Neural progenitor cell (in vitro differentiated cells): ENCODE data around the gene ZNF366. TPM values are rescaled to one million over a fixed set of nuclear protein-coding genes. Genes with fewer than 3 reads are reported as not detected.

Source experiments
- DNase-seq: peaks from one replicate; pipeline ENCODE4 v3.0.0-alpha.2; 2016; ENCODE audit warnings: low spot score
- H2AFZ ChIP-seq: fragments of 200-600 bp; sonication (generic); replicated peaks from 2 replicates; pipeline ENCODE4 v1.6.1; 2016; ENCODE audit warnings: antibody characterized with exemption
- H3F3A ChIP-seq: fragments of 200-600 bp; sonication (generic); 2 replicates; pipeline ENCODE4 v1.6.1; 2016; ENCODE audit warnings: antibody characterized with exemption, low read depth
- H3K27ac ChIP-seq: fragments of 200-600 bp; sonication (generic); 2 replicates; pipeline ENCODE4 v1.5.1; 2016; ENCODE audit warnings: mild to moderate bottlenecking
- H3K27me3 ChIP-seq: fragments of 200-600 bp; sonication (generic); 2 replicates; pipeline ENCODE4 v1.6.1; 2016; ENCODE audit warnings: mild to moderate bottlenecking, moderate library complexity
- H3K36me3 ChIP-seq: fragments of 200-600 bp; sonication (generic); 2 replicates; pipeline ENCODE4 v1.5.1; 2016
- H3K4me1 ChIP-seq: fragments of 200-600 bp; sonication (generic); 2 replicates; pipeline ENCODE4 v1.6.1; 2016; ENCODE audit warnings: mixed run types
- H3K4me2 ChIP-seq: fragments of 200-600 bp; sonication (generic); 2 replicates; pipeline ENCODE4 v1.6.1; 2016
- H3K4me3 ChIP-seq: fragments of 200-600 bp; sonication (generic); 2 replicates; pipeline ENCODE4 v1.5.1; 2016
- H3K79me2 ChIP-seq: fragments of 200-600 bp; sonication (generic); 2 replicates; pipeline ENCODE4 v1.6.1; 2016; ENCODE audit warnings: low read depth
- H3K9ac ChIP-seq: fragments of 200-600 bp; sonication (generic); 2 replicates; pipeline ENCODE4 v1.6.1; 2016
- H3K9me3 ChIP-seq: fragments of 200-600 bp; sonication (generic); 2 replicates; pipeline ENCODE4 v1.5.1; 2016; ENCODE audit warnings: low read depth
- H4K20me1 ChIP-seq: fragments of 200-600 bp; sonication (generic); 2 replicates; pipeline ENCODE4 v1.6.1; 2016; ENCODE audit warnings: low read depth
- H3K27ac Mint-ChIP-seq: 3 replicates; pipeline ENCODE4 v1.8.0; 2021; ENCODE audit warnings: mixed read lengths
- H3K27me3 Mint-ChIP-seq: 2 replicates; pipeline ENCODE4 v1.8.0; 2022; ENCODE audit warnings: low read depth, mild to moderate bottlenecking, inconsistent platforms, moderate library complexity, mixed read lengths; ENCODE audit not compliant: insufficient read depth
- H3K36me3 Mint-ChIP-seq: 3 replicates; pipeline ENCODE4 v1.8.0; 2021; ENCODE audit warnings: mixed read lengths
- H3K4me1 Mint-ChIP-seq: 3 replicates; pipeline ENCODE4 v1.8.0; 2021; ENCODE audit warnings: mixed read lengths
- H3K4me3 Mint-ChIP-seq: 3 replicates; pipeline ENCODE4 v1.8.0; 2021; ENCODE audit warnings: mild to moderate bottlenecking, moderate library complexity, mixed read lengths
- H3K9me3 Mint-ChIP-seq: 3 replicates; pipeline ENCODE4 v1.8.0; 2020; ENCODE audit warnings: mixed read lengths
- CTCF ChIP-seq: fragments of 200-600 bp; sonication (generic); IDR thresholded peaks from 2 replicates; pipeline ENCODE4 v1.5.1; 2017; ENCODE audit warnings: antibody characterized with exemption, mild to moderate bottlenecking
- EZH2 ChIP-seq: fragments of 200-600 bp; sonication (generic); IDR thresholded peaks from 2 replicates; pipeline ENCODE4 v1.6.1; 2017; ENCODE audit warnings: antibody characterized with exemption, mild to moderate bottlenecking, moderate library complexity
- EZH2phosphoT487 ChIP-seq: fragments of 200-600 bp; sonication (generic); IDR thresholded peaks from 2 replicates; pipeline ENCODE4 v1.6.1; 2017; ENCODE audit warnings: antibody characterized with exemption
- total RNA-seq: library from RNA; depleted of rRNA; stranded (reverse); fragments of >200 nt; gene quantifications from 2 replicates; pipeline ENCODE4 v1.2.3, GENCODE V29; 2015; ENCODE audit warnings: low replicate concordance

ZNF366 gene
- total RNA-seq, 1 donor from 2014 or later: not detected

- peaks cover 4% of the 10 kb centered on the region for H3K4me1 ChIP-seq
- H3K27me3 Mint-ChIP-seq: peaks cover 3% of the 10 kb centered on the region
- H3K4me3 ChIP-seq: no peak overlapping the region
- H3K36me3 Mint-ChIP-seq: peaks cover 10% of the 10 kb centered on the region
- H2AFZ ChIP-seq: no peak overlapping the region
- no peak overlapping the region for H3K4me3 Mint-ChIP-seq
- H3K9ac ChIP-seq: no peak overlapping the region
- peaks cover 35% of the 10 kb centered on the region for H3K4me1 Mint-ChIP-seq
- H3K9me3 Mint-ChIP-seq: peaks cover 9% of the 10 kb centered on the region
- TF ChIP-seq EZH2phosphoT487: no peak
- no peaks in the 10 kb centered on the region for H3K9me3 ChIP-seq
- H3K4me2 ChIP-seq: no peak overlapping the region
- no peaks in the 10 kb centered on the region for H3K36me3 ChIP-seq
- H3K27ac Mint-ChIP-seq: peak overlapping the region; percentile 50
- no peak overlapping the region for H3K27ac ChIP-seq
- H3K27me3 ChIP-seq: no peaks in the 10 kb centered on the region
- H3K79me2 ChIP-seq: no peaks in the 10 kb centered on the region
- H4K20me1 ChIP-seq: no peaks in the 10 kb centered on the region
- H3F3A ChIP-seq: no peaks in the 10 kb centered on the region
- no peak for DNase-seq
These were observed 4.8 kb upstream of the ZNF366 start for GRCh38 chr5:72511774-72512592.

- Mint-ChIP-seq H3K4me1 (peaks cover 30% of the 10 kb centered on the region), H3K9me3 (peaks cover 9% of the 10 kb centered on the region), H3K4me3 (no peak overlapping the region), H3K27ac (peak overlapping the region; percentile 50), H3K27me3 (peaks cover 3% of the 10 kb centered on the region), H3K36me3 (peaks cover 10% of the 10 kb centered on the region)
- Histone ChIP-seq H3K9me3 (no peaks in the 10 kb centered on the region), H3K27ac (no peak overlapping the region), H3K4me1 (peaks cover 4% of the 10 kb centered on the region), H3K4me2 (no peak overlapping the region), H3K9ac (no peak overlapping the region), H4K20me1 (no peaks in the 10 kb centered on the region), H2AFZ (no peak overlapping the region), H3K4me3 (no peak overlapping the region), H3F3A (no peaks in the 10 kb centered on the region), H3K79me2 (no peaks in the 10 kb centered on the region), H3K36me3 (no peaks in the 10 kb centered on the region), H3K27me3 (no peaks in the 10 kb centered on the region)
- no peak for TF ChIP-seq CTCF
- no peak for DNase-seq
These were observed 4.2 kb upstream of the ZNF366 start for GRCh38 chr5:72511366-72511765.

- Histone ChIP-seq H3K4me2 (no peak overlapping the region), H3K9ac (no peak overlapping the region), H3K79me2 (no peaks in the 10 kb centered on the region), H4K20me1 (no peaks in the 10 kb centered on the region), H2AFZ (no peak overlapping the region), H3K36me3 (no peaks in the 10 kb centered on the region), H3K4me1 (peaks cover 4% of the 10 kb centered on the region), H3F3A (no peaks in the 10 kb centered on the region), H3K27me3 (no peaks in the 10 kb centered on the region), H3K27ac (no peak overlapping the region), H3K4me3 (no peak overlapping the region), H3K9me3 (no peaks in the 10 kb centered on the region)
- Mint-ChIP-seq H3K27me3 (peaks cover 3% of the 10 kb centered on the region), H3K36me3 (peaks cover 10% of the 10 kb centered on the region), H3K4me1 (peaks cover 30% of the 10 kb centered on the region), H3K4me3 (no peak overlapping the region), H3K9me3 (peaks cover 9% of the 10 kb centered on the region), H3K27ac (peak overlapping the region; percentile 46)
- TF ChIP-seq EZH2phosphoT487 (no peak), EZH2 (no peak), CTCF (no peak)
- no peak for DNase-seq
These were observed 3.5 kb upstream of the ZNF366 start for GRCh38 chr5:72510610-72511181.

DNA sequence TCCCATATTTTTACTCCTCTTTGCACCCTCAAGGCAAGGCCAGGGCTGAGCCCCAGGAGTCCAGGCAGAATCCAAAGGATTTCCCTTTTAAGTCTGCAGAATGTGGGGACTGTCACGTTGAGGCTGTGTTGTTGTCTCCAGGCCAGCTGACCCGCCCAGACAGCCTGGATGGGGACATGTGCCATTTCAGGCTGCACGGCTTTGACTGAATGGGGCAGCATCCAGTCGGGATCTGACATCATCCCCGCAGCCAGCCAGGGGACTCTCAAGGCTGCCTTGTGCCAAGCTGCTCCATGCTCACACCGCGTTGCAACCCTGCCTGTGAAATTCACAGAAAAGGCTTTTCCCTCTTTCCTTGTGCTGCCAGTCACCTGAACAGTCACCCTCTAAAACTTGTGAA lies 2.2 kb upstream of the ZNF366 start:
- H3F3A ChIP-seq: no peaks in the 10 kb centered on the region
- Mint-ChIP-seq H3K36me3 (peaks cover 5% of the 10 kb centered on the region), H3K27ac (peak overlapping the region; percentile 20), H3K4me1 (peaks cover 25% of the 10 kb centered on the region), H3K4me3 (no peak overlapping the region), H3K27me3 (no peaks in the 10 kb centered on the region), H3K9me3 (peaks cover 5% of the 10 kb centered on the region)
- H2AFZ ChIP-seq: no peak overlapping the region
- H3K36me3 ChIP-seq: no peaks in the 10 kb centered on the region
- H3K27ac ChIP-seq: no peak overlapping the region
- no peaks in the 10 kb centered on the region for H3K27me3 ChIP-seq
- TF ChIP-seq CTCF (no peak), EZH2phosphoT487 (no peak), EZH2 (no peak)
- H3K79me2 ChIP-seq: no peaks in the 10 kb centered on the region
- H3K9me3 ChIP-seq: no peaks in the 10 kb centered on the region
- peaks cover 4% of the 10 kb centered on the region for H3K4me1 ChIP-seq
- H3K9ac ChIP-seq: no peak overlapping the region
- no peak for DNase-seq
- no peak overlapping the region for H3K4me2 ChIP-seq
- no peak overlapping the region for H3K4me3 ChIP-seq
- no peaks in the 10 kb centered on the region for H4K20me1 ChIP-seq
